Activated CD8-positive, alpha-beta T cell treated with anti-CD3 and anti-CD28 coated beads for 36 hours (primary cell): ENCODE results near the gene HIVEP1. TPM values are rescaled to one million over a fixed set of nuclear protein-coding genes. Genes with fewer than 3 reads are reported as not detected.
A peak's percentile ranks its signal among the peaks of the same experiment; 100 is the strongest.

Experiments used
- ATAC-seq: fragments of 200-7000 bp; cut with Tn5 transposase; one replicate; pipeline ENCODE4 v1.10.0; 2021; ENCODE audit warnings: mild to moderate bottlenecking, moderate library complexity
- CTCF ChIA-PET: fragments of 350-600 bp; sonication (Branson Sonifier 250); formaldehyde crosslinking; loops from one replicate; lab custom pipeline; 2021; ENCODE audit warnings: antibody characterized with exemption; lab: Charles Lee
- POLR2A ChIA-PET: fragments of 350-600 bp; sonication (Branson Sonifier 250); formaldehyde crosslinking; loops from one replicate; lab custom pipeline; 2021; ENCODE audit warnings: antibody characterized with exemption; lab: Charles Lee
- DNase-seq: peaks from one replicate; pipeline ENCODE4 v3.0.0-alpha.2; 2020
- H3K27ac Mint-ChIP-seq: one replicate; pipeline ENCODE4 v1.8.0; 2021; ENCODE audit warnings: mild to moderate bottlenecking, mixed read lengths
- H3K27me3 Mint-ChIP-seq: one replicate; pipeline ENCODE4 v1.8.0; 2021; ENCODE audit warnings: mixed read lengths
- H3K36me3 Mint-ChIP-seq: one replicate; pipeline ENCODE4 v1.8.0; 2021; ENCODE audit warnings: low read depth, mixed read lengths
- H3K4me1 Mint-ChIP-seq: one replicate; pipeline ENCODE4 v1.8.0; 2021; ENCODE audit warnings: low read depth, mixed read lengths
- H3K4me3 Mint-ChIP-seq: one replicate; pipeline ENCODE4 v1.8.0; 2021; ENCODE audit warnings: mild to moderate bottlenecking, moderate library complexity, mixed read lengths
- H3K9me3 Mint-ChIP-seq: one replicate; pipeline ENCODE4 v1.8.0; 2021; ENCODE audit warnings: mixed read lengths
- CTCF ChIP-seq: fragments of 200-600 bp; IDR thresholded peaks from one replicate; pipeline ENCODE4 v1.8.0; 2022; ENCODE audit warnings: antibody characterized with exemption, mild to moderate bottlenecking
- intact Hi-C: fragments of 100-400 bp; cut with micrococcal nuclease; formaldehyde crosslinking; loops from one replicate; pipeline ENCODE4 v1.10.0; 2022
- total RNA-seq, 2 experiments: library from RNA; stranded (reverse); gene quantifications; one replicate each; pipeline ENCODE4 v1.2.3, GENCODE V29; 2021

Gene HIVEP1
- total RNA-seq, 2 experiments from 2014 or later: 38.5 to 41.3 TPM

DNA sequence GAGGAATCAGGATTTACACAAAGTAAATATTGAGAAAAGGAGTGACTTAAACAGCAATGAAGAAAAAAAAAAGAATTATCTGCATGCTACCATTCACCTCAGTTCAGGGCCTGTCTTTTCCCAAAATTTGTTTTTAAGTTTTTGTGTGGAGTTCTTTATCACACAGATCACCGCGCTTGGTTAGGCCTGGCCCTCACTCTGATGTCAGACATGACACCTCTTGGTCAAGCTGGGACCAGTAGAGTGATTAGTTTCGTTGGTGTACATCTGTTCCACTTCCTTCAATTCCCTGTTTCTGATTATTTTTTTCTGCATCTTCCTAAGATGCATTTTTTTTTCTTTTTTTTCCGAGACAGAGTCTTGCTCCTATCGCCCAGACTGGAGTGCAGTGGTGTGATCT, 34.9 kb upstream of the HIVEP1 start:
- H3K9me3 Mint-ChIP-seq: no peaks in the 10 kb centered on the region
- H3K27me3 Mint-ChIP-seq: no peaks in the 10 kb centered on the region
- H3K4me1 Mint-ChIP-seq: peaks cover 32% of the 10 kb centered on the region
- no peak overlapping the region for H3K27ac Mint-ChIP-seq
- no peak for ATAC-seq
- intact Hi-C loops: no loop called here
- TF ChIP-seq CTCF: no peak
- DNase-seq: no peak
- ChIA-PET CTCF (no interaction called here), POLR2A (no interaction called here)
- H3K4me3 Mint-ChIP-seq: no peak overlapping the region
- peaks cover 2% of the 10 kb centered on the region for H3K36me3 Mint-ChIP-seq

GRCh38 chr6:11977738-11978137, 34.4 kb upstream of the HIVEP1 start:
- intact Hi-C loops: no loop called here
- H3K27me3 Mint-ChIP-seq: no peaks in the 10 kb centered on the region
- no peak for ATAC-seq
- H3K9me3 Mint-ChIP-seq: no peaks in the 10 kb centered on the region
- no peak for DNase-seq
- TF ChIP-seq CTCF: no peak
- ChIA-PET POLR2A (no interaction called here), CTCF (no interaction called here)
- H3K4me1 Mint-ChIP-seq: peaks cover 31% of the 10 kb centered on the region
- no peak overlapping the region for H3K27ac Mint-ChIP-seq
- peaks cover 2% of the 10 kb centered on the region for H3K36me3 Mint-ChIP-seq
- no peak overlapping the region for H3K4me3 Mint-ChIP-seq

DNA sequence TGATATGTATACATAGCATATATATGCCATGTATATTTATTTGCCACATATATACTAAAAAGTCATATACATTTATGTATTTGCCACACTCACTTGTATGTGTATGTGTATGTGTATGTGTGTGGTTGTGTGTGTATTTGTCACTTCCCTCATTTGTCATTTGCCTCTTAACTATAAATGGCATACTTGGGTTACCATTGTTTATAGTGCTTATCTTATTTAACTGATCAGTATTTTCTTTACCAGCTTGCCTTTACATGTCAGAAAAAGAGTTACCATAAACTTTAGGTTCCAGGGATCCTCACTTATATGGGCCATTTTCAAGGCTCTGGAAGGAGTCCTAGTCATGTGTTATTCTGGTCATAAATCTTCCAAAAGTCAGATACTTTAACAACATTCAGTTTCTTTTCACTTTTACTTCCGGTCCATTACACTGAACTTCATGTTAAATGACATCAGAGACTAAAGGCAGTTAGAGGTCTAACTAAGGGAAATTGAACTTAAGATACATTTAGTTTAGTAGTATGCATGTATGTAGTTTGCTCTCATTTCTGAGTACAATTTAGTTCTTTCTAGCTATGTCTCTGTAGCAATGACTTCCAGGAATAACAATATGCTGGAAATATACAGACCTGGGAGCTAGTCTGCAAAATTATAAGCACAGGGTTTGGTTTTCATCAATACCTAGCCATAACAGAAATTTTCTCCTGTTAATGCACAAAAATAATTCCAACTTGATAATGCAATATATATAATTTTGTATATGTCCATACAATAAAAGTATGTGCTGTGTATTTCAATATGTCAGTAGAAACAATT, 33.7 kb upstream of the HIVEP1 start:
- Mint-ChIP-seq H3K27ac (peak overlapping the region; percentile 85), H3K9me3 (no peaks in the 10 kb centered on the region), H3K4me3 (no peak overlapping the region), H3K4me1 (peaks cover 31% of the 10 kb centered on the region), H3K36me3 (peaks cover 2% of the 10 kb centered on the region), H3K27me3 (peaks cover under 1% of the 10 kb centered on the region)
- ChIA-PET POLR2A (no interaction called here), CTCF (no interaction called here)
- ATAC-seq (peak; percentile 54), DNase-seq (no peak)
- intact Hi-C loops: no loop called here
- TF ChIP-seq CTCF: no peak

DNA sequence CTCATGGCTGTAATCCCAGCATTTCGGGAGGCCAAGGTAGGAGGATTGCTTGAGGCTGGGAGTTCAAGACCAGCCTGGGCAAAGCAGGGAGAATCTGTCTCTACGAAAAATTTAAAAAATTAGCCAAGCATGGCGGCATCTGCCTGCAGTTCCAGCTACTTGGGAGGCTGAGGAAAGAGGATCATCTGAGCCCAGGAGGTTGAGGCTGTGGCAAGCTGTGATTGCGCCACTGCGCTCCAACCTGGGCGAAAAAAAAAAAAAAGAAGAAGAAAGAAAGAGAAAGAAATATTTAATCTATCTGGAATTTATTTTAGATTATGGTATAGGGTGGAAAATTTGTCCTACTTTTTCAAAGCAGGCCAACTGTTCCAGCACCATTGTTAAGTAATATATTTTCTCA, 32.2 kb upstream of the HIVEP1 start:
- CTCF ChIA-PET: interaction anchor here (0.8 to 1.0 kb wide), 2 partner anchors 9 to 254 kb away, joined by 3 read pairs; no protein-coding TSS in a partner anchor
- no peak overlapping the region for H3K4me3 Mint-ChIP-seq
- intact Hi-C loops: no loop called here
- POLR2A ChIA-PET: no interaction called here
- no peak overlapping the region for H3K27ac Mint-ChIP-seq
- no peak for TF ChIP-seq CTCF
- peaks cover under 1% of the 10 kb centered on the region for H3K36me3 Mint-ChIP-seq
- ATAC-seq (no peak), DNase-seq (no peak)
- peaks cover 2% of the 10 kb centered on the region for H3K27me3 Mint-ChIP-seq
- H3K4me1 Mint-ChIP-seq: peaks cover 27% of the 10 kb centered on the region
- H3K9me3 Mint-ChIP-seq: no peaks in the 10 kb centered on the region

DNA sequence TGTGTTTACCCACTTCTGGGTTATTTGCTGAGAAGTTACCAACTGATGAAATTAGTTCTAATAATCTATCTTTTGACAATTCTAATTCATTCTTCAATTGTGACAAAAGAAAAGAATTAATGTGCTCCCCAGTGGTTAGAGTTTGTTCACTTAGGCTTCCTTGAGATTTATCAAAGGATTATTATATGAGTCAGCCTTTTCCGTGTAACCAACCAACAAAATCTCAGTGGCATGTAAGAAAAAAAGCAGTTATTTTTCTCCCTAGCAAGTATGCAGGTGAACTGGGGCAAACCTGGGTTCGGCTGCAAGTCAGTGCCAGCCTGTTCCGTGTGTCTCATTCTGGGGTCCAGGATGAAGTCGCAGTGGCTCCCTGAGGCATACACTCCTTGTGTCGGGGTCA, 28.8 kb upstream of the HIVEP1 start:
- H3K4me3 Mint-ChIP-seq: no peak overlapping the region
- no peaks in the 10 kb centered on the region for H3K9me3 Mint-ChIP-seq
- POLR2A ChIA-PET: no interaction called here
- DNase-seq (no peak), ATAC-seq (no peak)
- H3K4me1 Mint-ChIP-seq: peaks cover 2% of the 10 kb centered on the region
- intact Hi-C loops: no loop called here
- no peak for TF ChIP-seq CTCF
- CTCF ChIA-PET: interaction anchor here (1.5 kb wide), 1 partner anchor 306 kb away, joined by 3 read pairs; the partner anchor contains the start of gene EDN1
- H3K27ac Mint-ChIP-seq: no peak overlapping the region
- peaks cover 2% of the 10 kb centered on the region for H3K27me3 Mint-ChIP-seq
- no peaks in the 10 kb centered on the region for H3K36me3 Mint-ChIP-seq
